ENCODE measurements around the gene AHCTF1.

AHCTF1 gene, protein sequence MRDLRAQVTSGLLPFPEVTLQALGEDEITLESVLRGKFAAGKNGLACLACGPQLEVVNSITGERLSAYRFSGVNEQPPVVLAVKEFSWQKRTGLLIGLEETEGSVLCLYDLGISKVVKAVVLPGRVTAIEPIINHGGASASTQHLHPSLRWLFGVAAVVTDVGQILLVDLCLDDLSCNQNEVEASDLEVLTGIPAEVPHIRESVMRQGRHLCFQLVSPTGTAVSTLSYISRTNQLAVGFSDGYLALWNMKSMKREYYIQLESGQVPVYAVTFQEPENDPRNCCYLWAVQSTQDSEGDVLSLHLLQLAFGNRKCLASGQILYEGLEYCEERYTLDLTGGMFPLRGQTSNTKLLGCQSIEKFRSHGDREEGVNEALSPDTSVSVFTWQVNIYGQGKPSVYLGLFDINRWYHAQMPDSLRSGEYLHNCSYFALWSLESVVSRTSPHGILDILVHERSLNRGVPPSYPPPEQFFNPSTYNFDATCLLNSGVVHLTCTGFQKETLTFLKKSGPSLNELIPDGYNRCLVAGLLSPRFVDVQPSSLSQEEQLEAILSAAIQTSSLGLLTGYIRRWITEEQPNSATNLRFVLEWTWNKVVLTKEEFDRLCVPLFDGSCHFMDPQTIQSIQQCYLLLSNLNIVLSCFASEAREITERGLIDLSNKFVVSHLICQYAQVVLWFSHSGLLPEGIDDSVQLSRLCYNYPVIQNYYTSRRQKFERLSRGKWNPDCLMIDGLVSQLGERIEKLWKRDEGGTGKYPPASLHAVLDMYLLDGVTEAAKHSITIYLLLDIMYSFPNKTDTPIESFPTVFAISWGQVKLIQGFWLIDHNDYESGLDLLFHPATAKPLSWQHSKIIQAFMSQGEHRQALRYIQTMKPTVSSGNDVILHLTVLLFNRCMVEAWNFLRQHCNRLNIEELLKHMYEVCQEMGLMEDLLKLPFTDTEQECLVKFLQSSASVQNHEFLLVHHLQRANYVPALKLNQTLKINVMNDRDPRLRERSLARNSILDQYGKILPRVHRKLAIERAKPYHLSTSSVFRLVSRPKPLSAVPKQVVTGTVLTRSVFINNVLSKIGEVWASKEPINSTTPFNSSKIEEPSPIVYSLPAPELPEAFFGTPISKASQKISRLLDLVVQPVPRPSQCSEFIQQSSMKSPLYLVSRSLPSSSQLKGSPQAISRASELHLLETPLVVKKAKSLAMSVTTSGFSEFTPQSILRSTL (N-terminal part only)

DNA sequence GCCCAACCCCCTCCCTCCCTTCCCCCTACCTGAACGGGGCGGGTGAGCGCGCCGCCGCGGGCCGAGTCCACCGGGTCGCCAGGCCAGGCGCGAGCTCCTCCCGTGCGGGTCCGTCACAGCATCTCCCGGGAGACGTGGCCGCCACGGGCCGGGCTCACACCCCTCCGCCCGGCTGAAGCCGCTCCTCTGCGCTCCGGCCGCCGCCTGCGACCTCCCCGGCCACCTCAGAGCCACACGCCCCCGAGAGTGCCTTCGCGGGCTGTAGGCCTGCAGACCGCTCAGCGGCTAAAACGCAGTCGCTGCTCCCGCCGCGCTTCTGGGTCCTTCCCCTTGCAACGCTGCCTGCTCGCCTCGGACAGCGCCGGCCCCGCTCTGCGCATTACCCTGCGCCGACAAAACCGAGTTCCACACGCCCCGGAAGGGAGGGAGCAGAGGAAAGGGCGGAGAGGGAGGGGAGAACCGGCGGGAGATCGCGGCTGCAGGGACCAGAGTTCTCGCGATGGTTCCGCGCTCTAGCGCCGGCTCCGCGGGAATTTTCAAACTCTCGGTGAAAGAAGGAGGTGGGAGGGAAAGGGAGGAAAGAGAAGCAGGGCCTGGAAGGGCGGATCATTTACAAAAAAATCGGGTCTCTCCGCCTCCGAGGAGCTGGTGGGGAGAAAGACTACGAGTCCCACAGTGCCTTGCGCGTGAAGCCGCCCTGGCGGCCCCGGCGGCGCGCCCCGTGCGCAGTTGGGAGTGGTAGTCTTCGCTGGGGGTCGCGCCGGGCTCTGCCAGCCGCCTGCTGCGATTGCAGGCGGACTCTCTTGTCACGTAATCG is at the start of gene AHCTF1:
Gene AHCTF1 (minus strand): TSS at position 400 of the 817 bp plus-strand sequence. CDS start 13,578 bp downstream, outside the sequence.
- peak; percentile 98 for DNase-seq (ENCODE audit: low read depth)

DNA sequence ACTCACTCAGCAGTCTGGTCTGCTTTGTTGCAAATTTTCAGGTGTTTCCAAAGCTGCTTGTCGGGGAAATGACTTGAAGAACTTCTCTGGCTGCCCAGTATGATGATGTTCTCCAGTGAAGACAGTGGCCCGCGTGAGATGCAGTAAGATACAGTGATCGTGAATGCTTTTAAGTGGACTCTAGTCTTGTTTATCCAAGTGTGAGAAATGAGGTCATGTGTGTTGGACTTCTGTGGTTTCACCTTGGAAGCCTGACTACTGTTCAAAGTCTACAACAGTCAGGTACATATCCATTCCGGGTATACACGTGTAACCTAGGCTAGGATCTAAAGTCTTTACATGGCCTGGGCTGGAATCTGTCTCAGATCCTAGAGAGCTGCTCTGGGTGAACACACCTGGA is 47.0 kb upstream of the AHCTF1 start:
- TF ChIP-seq, protein P1, sequence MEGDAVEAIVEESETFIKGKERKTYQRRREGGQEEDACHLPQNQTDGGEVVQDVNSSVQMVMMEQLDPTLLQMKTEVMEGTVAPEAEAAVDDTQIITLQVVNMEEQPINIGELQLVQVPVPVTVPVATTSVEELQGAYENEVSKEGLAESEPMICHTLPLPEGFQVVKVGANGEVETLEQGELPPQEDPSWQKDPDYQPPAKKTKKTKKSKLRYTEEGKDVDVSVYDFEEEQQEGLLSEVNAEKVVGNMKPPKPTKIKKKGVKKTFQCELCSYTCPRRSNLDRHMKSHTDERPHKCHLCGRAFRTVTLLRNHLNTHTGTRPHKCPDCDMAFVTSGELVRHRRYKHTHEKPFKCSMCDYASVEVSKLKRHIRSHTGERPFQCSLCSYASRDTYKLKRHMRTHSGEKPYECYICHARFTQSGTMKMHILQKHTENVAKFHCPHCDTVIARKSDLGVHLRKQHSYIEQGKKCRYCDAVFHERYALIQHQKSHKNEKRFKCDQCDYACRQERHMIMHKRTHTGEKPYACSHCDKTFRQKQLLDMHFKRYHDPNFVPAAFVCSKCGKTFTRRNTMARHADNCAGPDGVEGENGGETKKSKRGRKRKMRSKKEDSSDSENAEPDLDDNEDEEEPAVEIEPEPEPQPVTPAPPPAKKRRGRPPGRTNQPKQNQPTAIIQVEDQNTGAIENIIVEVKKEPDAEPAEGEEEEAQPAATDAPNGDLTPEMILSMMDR (IDR thresholded peaks at IDR 0.05; ENCODE audit: insufficient read depth, low read depth, low read length, missing control alignments): no peak

More for the DNA sequence above, at the start of gene AHCTF1:
- TF ChIP-seq, protein P1 (IDR thresholded peaks at IDR 0.05; ENCODE audit: insufficient read depth, low read depth, low read length, missing control alignments): no peak
- H3K4me3 ChIP-seq (ENCODE audit: low read length): peak within 1 kb of the TSS; percentile 78

DNA sequence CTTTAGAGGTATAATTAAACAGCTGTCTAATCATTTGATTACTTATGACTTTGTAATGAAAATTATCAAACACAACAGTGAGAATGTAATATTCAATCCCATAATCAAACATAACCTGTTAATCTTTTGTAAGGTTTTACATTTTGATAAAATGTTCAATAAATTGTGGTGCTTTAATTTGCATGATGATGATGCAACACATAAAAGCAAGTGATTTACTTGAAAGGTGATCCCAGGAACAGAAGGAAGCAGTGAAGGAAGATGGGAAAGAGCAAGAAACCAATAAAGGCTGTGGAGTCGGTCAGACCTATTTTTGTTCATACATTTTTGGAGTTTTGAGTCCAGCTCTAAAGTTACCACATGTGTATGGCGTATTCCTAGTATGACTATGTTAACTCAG is 46.5 kb upstream of the AHCTF1 start:
- TF ChIP-seq, protein P1 (IDR thresholded peaks at IDR 0.05; ENCODE audit: insufficient read depth, low read depth, low read length, missing control alignments): no peak
- no peak overlapping the region for H3K4me3 ChIP-seq (ENCODE audit: low read length)
- DNase-seq (ENCODE audit: low read depth): no peak

More for the DNA sequence above, 47.0 kb upstream of the AHCTF1 start:
- no peak for DNase-seq (ENCODE audit: low read depth)
- no peak overlapping the region for H3K4me3 ChIP-seq (ENCODE audit: low read length)

DNA sequence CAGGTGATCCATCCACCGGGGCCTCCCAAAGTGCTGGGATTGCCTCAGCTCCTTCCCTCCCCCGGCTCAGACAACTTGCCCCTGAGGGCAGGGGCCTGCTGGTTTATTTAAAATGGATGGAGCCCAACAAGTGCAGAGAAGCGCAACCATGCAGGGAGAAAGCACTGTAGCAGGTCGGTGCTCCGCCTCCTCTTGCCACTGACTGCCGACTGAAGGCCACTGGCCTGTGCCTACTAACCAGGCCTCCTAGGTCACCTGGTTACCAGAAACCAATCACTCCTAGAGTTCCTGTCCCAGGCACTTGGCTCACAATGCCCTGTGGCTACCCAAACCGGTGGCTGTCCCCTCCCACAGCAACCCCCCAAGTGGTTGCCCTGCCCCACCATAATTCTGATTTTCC is 40.2 kb upstream of the AHCTF1 start:
- H3K4me3 ChIP-seq (ENCODE audit: low read length): no peak overlapping the region
- no peak for DNase-seq (ENCODE audit: low read depth)
- TF ChIP-seq, protein P1 (IDR thresholded peaks at IDR 0.05; ENCODE audit: insufficient read depth, low read depth, low read length, missing control alignments): no peak

DNA sequence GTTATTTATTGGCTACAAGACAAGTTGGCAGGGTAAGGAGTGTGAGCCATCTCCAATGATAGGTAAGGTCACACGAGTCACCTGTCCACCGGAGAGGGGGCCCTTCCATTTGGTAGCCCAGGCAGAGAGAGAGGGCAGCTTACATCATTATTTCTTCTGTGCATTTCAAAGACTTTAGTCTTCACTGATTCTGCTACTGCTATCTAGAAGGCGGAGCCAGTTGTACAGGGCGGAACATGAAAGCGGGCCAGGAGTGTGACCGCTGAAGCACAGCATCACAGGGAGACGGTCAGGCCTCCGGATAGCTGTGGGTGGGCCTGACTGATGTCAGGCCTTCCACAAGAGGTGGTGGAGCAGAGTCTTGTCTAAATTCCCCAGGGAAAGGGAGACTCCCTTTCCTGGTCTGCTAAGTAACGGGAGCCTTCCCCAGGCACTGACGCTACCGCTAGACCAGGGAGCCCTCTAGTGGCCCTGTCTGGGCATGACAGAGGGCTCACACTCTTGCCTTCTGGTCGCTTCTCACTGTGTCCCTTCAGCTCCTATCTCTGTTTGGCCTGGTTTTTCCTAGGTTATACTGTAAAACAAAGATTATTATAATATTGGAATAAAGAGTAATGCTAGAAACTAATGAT is 39.5 kb upstream of the AHCTF1 start:
- no peak overlapping the region for H3K4me3 ChIP-seq (ENCODE audit: low read length)
- peak; percentile 19 for DNase-seq (ENCODE audit: low read depth)
- TF ChIP-seq, protein P1 (IDR thresholded peaks at IDR 0.05; ENCODE audit: insufficient read depth, low read depth, low read length, missing control alignments): peak; percentile 59
